GM12892 (cell line): ENCODE results near the gene CSNK1D.
A peak's percentile ranks its signal among the peaks of the same experiment; 100 is the strongest.

Experiments
- DNase-seq: peaks from one replicate; pipeline ENCODE4 v3.0.0; 2011; ENCODE audit not compliant: insufficient read length
- FAIRE-seq: peaks from 2 replicates; lab custom pipeline; 2011; peaks lifted over from hg19 to GRCh38; lab: Jason Lieb, UNC
- POLR2A ChIP-seq: IDR thresholded peaks from 2 replicates; pipeline ENCODE4 v1.6.1; 2011; ENCODE audit warnings: low read depth, low read length, control low read depth
- POLR2AphosphoS5 ChIP-seq: IDR thresholded peaks from 2 replicates; pipeline ENCODE4 v1.6.1; 2011; ENCODE audit warnings: low read depth, low read length, control low read depth
- TAF1 ChIP-seq: IDR thresholded peaks from 2 replicates; pipeline ENCODE4 v1.6.1; 2011; ENCODE audit warnings: low read depth, mild to moderate bottlenecking, control low read depth, low read length, borderline replicate concordance

Gene CSNK1D

GRCh38 chr17:82275326-82275725 lies 1.8 kb upstream of the CSNK1D start:
- TF ChIP-seq POLR2A, result no peak
- TF ChIP-seq TAF1, result no peak
- TF ChIP-seq POLR2AphosphoS5, result no peak
- DNase-seq (no peak), FAIRE-seq (no peak)

GRCh38 chr17:82274134-82275020 lies 877 bp upstream of the CSNK1D start:
- no peak for DNase-seq
- TF ChIP-seq TAF1 (no peak), POLR2A (no peak), POLR2AphosphoS5 (no peak)
- no peak for FAIRE-seq

DNA sequence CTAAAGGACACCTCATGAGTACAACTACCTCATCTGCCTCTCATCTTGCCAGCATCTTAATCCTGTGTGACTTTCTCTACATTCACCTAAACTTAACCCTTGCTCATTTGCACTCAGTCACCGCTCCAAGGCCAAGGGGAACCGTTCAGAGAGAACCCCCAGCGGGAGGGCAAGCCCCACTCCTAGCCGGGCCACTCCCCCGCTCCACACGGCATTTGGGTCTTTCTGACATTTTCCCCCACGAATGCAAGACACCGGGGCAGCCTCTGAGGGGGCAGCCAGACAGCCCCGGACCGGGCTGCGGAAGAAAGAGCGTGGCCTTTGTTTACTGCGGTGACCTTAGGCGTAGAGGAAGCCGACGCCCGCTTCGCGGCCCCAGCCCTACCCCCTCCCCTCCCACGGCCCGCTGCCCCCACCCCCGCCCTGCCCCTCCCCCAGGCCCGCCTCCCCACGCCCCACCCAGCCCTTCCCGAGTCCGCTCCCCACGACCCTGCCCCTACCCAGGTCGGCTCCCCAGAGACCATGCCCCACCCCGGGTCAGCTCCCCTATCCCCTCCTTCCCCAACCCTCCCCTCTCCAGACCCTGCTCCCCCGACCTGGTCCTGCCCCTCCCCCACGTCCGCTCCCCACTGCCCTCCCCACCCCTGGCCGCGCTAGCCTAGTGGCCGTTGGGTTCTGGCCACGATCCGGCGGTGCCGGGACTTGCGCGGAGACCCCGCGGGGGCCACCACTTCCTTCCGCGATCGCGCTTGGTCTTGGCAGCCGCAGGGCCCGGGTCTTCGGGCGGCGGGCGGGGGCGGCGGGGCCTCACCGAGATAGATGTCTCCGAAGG lies 789 bp downstream of the CSNK1D start:
- FAIRE-seq (no peak), DNase-seq (peak; percentile 59)
- peak; percentile 56 for TF ChIP-seq POLR2A
- TF ChIP-seq POLR2AphosphoS5, result no peak
- no peak for TF ChIP-seq TAF1

DNA sequence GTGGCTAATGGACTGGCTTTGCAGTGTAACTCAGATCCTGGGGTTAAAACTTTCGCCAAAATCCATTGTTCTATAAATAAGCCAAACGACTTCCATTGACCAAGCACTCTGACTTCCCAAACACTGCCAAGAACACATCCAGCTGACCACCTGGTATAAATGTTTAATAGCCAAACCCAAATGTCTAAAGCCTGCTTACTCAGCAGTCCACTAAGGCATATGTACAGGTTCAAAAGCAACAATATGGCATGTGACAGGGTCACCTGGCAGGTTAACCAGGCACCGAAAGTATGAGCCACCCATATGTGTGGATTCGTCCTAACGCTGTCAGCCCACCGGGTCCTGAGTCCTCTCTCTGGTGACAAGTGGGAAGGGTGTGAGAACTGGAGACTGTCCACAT lies 2.1 kb downstream of the CSNK1D start:
- DNase-seq, result no peak
- TF ChIP-seq TAF1 (no peak), POLR2A (no peak), POLR2AphosphoS5 (no peak)
- FAIRE-seq, result no peak

DNA sequence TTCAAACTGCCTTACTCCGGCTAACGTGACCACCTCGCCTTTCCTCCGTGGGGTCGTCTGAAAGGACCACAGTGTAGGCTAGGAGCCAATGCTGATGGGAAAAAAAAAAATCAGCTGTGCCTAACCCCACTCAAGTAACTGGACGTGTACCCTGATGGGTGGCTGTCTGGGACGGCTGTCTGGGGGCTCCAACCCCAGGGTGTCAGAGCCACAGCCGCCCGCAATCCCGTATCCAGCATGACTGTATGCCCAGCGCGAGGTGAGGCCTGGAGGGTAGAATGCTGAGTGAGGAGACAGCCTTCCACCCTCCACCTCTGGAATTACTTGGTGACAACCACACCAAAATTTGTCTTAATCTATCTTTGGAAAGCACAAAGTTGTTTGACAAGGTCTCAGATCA lies 2.8 kb downstream of the CSNK1D start:
- DNase-seq, result no peak
- FAIRE-seq, result no peak
- TF ChIP-seq TAF1, result no peak
- TF ChIP-seq POLR2AphosphoS5, result no peak
- TF ChIP-seq POLR2A, result no peak; the same call in 1 of the 2 replicates

DNA sequence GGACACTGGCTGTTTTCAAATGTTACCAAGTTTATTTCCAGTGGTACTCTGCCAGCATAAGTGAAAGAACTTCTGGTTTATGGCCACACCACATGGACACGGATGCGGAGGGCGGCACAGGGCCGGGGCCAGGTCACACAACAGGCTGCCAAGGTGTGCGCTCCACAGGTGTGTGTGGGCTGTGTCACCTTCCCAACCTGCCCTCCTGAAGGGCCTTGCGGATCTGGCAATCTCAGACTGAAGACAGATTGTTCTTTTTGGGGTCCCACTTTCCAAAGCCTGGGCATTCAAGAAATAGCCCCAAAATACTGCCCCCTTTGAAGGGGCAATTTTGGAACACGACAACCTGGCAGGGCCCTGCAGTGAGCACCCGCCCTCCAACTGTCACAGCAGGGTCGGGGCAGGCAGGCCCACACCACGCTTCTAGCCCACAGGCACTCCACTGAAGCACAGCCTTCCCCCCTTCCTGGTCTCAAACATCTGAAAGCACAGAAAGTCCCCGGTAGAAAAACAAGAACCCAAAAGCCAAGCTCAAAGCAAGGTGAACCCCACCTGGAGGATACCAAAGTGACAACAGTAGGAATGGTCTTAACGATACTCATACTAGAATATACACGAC lies 3.5 kb downstream of the CSNK1D start:
- TF ChIP-seq POLR2AphosphoS5 (0 out of 2 replicates have a peak, but pooled peaks have one; percentile 7), POLR2A (no peak)
- no peak for FAIRE-seq
- no peak for DNase-seq

- DNase-seq (no peak), FAIRE-seq (no peak)
- peak; percentile 49; the same call in 1 of the 2 replicates for TF ChIP-seq POLR2AphosphoS5
- TF ChIP-seq POLR2A, result peak; percentile 53; the same call in 1 of the 2 replicates
- TF ChIP-seq TAF1, result no peak
These were observed 4.2 kb downstream of the CSNK1D start for GRCh38 chr17:82269138-82269881.

DNA sequence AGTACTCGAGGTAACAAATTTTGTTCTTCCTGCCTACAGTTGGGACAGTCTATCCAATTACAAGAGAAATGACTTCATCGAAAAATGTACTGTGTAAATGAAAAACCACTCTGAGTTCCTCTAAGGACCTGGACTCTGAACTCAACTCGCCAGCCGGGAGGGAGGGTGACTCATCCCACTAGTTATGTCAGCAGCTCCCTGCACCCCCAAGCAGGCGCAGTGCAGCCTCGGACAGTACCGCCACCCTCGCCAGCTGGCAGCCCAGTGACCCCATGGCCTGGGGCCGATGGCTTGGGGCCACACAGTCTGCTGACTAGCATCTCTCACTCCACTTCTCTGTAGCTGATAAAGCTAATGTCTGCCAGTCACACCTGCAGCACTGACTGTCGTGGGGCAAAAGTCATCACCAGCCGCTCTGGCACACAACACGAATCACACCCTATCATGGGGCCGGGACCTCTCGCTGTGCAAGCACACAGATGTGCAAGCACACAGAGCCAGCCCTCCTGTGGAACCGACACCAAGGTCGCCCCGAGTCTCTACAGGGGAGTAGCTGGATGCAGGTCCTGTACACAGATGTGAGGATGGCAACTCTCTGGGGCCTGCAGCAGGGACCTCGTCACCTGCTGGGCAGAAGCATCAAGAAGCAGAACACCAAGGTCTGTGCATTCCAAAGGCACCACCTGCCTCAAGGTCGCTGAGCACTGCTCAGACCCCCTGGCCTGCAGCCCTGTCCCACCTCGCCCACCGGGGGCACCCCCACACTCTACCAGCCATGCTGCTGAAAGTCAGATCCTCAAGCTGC lies 5.7 kb downstream of the CSNK1D start:
- TF ChIP-seq TAF1, result no peak
- TF ChIP-seq POLR2AphosphoS5, result no peak
- TF ChIP-seq POLR2A, result no peak
- DNase-seq (no peak), FAIRE-seq (no peak)

GRCh38 chr17:82266142-82266541 lies 7.4 kb downstream of the CSNK1D start:
- no peak for FAIRE-seq
- DNase-seq, result no peak
- TF ChIP-seq POLR2AphosphoS5 (no peak), TAF1 (no peak), POLR2A (no peak)

DNA sequence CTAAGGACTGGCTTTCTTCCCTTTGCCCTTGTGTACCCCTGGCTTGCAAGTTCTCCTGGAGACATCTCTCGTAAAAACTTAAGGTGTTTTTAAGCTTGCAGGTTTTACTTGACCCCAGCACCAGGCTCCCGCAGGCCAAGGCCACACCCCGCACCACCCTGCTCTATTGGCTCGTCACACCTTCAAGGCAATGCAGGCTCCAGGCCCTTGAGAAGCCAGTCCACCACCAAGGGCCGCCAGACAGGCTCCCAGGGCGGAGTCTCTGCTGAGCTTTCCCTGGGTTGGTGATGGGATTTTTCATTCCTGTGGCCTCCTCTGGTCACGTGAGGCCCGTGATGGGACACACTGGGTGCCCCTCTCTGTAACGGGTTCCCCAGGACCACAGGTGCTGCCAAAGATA lies 9.9 kb downstream of the CSNK1D start:
- TF ChIP-seq TAF1 (no peak), POLR2A (no peak), POLR2AphosphoS5 (no peak)
- FAIRE-seq (no peak), DNase-seq (no peak)
